Vagina (tissue), 2 donors: ENCODE data around the gene ETV2. TPM values are rescaled to one million over a fixed set of nuclear protein-coding genes. Genes with fewer than 3 reads are reported as not detected.
A peak's percentile ranks its signal among the peaks of the same experiment; 100 is the strongest.

ENCODE experiments used
- DNase-seq, 2 donors: peaks; one replicate each; pipeline ENCODE4 v3.0.0-alpha.2; 2017; ENCODE audit errors: extremely low spot score in 2 of 2
- H3K27ac ChIP-seq: fragments of 200-600 bp; sonication (generic); one replicate; pipeline ENCODE4 v1.5.1; 2019
- H3K27me3 ChIP-seq: fragments of 200-600 bp; sonication (generic); one replicate; pipeline ENCODE4 v1.5.1; 2019
- H3K36me3 ChIP-seq, 2 donors: fragments of 200-600 bp; sonication (generic); one replicate each; pipeline ENCODE4 v1.5.1; 2017 to 2019
- H3K4me1 ChIP-seq: fragments of 200-600 bp; sonication (generic); one replicate; pipeline ENCODE4 v1.5.1; 2019
- H3K4me3 ChIP-seq, 2 donors: fragments of 200-600 bp; sonication (generic); 1 replicate in 1 of 2; 2 replicates in 1 of 2; pipeline ENCODE4 v1.5.1; 2016 to 2019
- H3K9me3 ChIP-seq: fragments of 200-600 bp; sonication (generic); one replicate; pipeline ENCODE4 v1.5.1; 2019
- POLR2A ChIP-seq, 2 donors: fragments of 450-650 bp; IDR thresholded peaks; one replicate each; pipeline ENCODE4 v1.6.1; 2017; ENCODE audit warnings: antibody characterized with exemption in 2 of 2, mild to moderate bottlenecking in 2 of 2, moderate library complexity in 2 of 2
- POLR2AphosphoS5 ChIP-seq, 2 donors: sonication (generic); formaldehyde crosslinking; IDR thresholded peaks; one replicate each; pipeline ENCODE4 v1.9.0; 2017; ENCODE audit warnings: antibody characterized with exemption in 2 of 2, mild to moderate bottlenecking in 2 of 2, low read depth in 1 of 2; ENCODE audit not compliant: insufficient read depth in 1 of 2
- intact Hi-C: fragments of 100-400 bp; cut with DNase I; formaldehyde crosslinking; loops from one replicate; pipeline ENCODE4 v1.15.1; 2023
- total RNA-seq: library from RNA; depleted of rRNA; stranded (reverse); fragments of >200 nt; gene quantifications from one replicate; pipeline ENCODE4 v1.2.3, GENCODE V29; 2016
- TF ChIP-seq, protein P1 (sequence below), 3 experiments: fragments of 450-650 bp in 2 of 3; fragments of 200-600 bp in 1 of 3; sonication (generic) in 1 of 3; IDR thresholded peaks; one replicate each; pipeline ENCODE4 v1.5.1; 2017 to 2019; ENCODE audit warnings: antibody characterized with exemption in 3 of 3, mild to moderate bottlenecking in 2 of 3, moderate library complexity in 2 of 3

Gene ETV2
- total RNA-seq, 1 donor from 2014 or later, result not detected

DNA sequence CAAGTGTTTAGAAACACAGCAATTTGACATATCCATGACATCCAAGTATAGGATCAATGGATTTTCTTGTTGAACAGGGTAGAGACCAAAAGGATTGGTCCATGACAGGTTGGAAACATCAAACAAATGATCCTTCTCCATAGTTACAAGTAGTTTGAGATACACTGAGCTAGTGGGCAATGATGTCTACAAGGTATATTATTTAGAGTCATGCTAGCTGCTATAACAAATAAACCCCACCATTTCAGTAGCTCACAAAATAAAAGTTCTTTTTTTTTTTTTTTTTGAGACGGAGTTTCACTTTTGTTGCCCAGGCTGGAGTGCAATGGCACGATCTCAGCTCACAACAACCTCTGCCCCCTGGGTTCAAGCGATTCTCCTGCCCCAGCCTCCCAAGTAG is 33.9 kb upstream of the ETV2 start:
- TF ChIP-seq POLR2A (IDR thresholded peaks at IDR 0.05) (no peak), POLR2AphosphoS5 (IDR thresholded peaks at IDR 0.05; ENCODE audit: insufficient read depth in 1 of 2, low read depth in 1 of 2) (no peak)
- TF ChIP-seq, protein P1, sequence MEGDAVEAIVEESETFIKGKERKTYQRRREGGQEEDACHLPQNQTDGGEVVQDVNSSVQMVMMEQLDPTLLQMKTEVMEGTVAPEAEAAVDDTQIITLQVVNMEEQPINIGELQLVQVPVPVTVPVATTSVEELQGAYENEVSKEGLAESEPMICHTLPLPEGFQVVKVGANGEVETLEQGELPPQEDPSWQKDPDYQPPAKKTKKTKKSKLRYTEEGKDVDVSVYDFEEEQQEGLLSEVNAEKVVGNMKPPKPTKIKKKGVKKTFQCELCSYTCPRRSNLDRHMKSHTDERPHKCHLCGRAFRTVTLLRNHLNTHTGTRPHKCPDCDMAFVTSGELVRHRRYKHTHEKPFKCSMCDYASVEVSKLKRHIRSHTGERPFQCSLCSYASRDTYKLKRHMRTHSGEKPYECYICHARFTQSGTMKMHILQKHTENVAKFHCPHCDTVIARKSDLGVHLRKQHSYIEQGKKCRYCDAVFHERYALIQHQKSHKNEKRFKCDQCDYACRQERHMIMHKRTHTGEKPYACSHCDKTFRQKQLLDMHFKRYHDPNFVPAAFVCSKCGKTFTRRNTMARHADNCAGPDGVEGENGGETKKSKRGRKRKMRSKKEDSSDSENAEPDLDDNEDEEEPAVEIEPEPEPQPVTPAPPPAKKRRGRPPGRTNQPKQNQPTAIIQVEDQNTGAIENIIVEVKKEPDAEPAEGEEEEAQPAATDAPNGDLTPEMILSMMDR (IDR thresholded peaks at IDR 0.05), result no peak
- no peak for DNase-seq
- no peaks in the 10 kb centered on the region for H3K36me3 ChIP-seq
- H3K9me3 ChIP-seq, result peaks cover 3% of the 10 kb centered on the region
- peaks cover 7% of the 10 kb centered on the region for H3K4me1 ChIP-seq
- H3K27ac ChIP-seq, result no peak overlapping the region
- H3K27me3 ChIP-seq, result no peaks in the 10 kb centered on the region
- intact Hi-C loops, result no loop called here
- H3K4me3 ChIP-seq, result no peak overlapping the region

DNA sequence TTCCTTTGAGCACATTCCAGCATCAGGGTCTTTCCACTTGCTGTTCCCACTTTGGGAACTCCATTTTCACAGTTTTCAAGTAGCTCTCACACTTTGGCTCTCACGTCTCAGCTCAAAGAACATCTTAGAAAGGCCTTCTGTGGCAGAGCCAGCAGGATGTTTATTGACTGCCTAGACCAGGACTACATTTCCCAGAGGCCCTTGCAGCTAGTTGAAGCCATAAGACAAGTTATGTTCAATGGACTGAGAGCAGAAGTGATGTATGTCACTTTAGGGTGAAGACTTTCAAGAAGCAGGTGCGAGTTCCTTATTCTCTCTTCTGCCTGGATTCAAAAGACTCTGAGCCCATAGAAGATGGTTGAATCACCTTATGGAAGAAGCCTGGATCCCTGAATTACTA is 33.3 kb upstream of the ETV2 start:
- Histone ChIP-seq H3K27ac (no peak overlapping the region), H3K4me1 (peaks cover 13% of the 10 kb centered on the region), H3K36me3 (no peaks in the 10 kb centered on the region), H3K9me3 (peaks cover 3% of the 10 kb centered on the region), H3K4me3 (no peak overlapping the region), H3K27me3 (no peaks in the 10 kb centered on the region)
- intact Hi-C loops, result no loop called here
- no peak for DNase-seq
- TF ChIP-seq, protein P1 (IDR thresholded peaks at IDR 0.05), result no peak
- TF ChIP-seq POLR2AphosphoS5 (IDR thresholded peaks at IDR 0.05; ENCODE audit: insufficient read depth in 1 of 2, low read depth in 1 of 2) (no peak), POLR2A (IDR thresholded peaks at IDR 0.05) (no peak)

DNA sequence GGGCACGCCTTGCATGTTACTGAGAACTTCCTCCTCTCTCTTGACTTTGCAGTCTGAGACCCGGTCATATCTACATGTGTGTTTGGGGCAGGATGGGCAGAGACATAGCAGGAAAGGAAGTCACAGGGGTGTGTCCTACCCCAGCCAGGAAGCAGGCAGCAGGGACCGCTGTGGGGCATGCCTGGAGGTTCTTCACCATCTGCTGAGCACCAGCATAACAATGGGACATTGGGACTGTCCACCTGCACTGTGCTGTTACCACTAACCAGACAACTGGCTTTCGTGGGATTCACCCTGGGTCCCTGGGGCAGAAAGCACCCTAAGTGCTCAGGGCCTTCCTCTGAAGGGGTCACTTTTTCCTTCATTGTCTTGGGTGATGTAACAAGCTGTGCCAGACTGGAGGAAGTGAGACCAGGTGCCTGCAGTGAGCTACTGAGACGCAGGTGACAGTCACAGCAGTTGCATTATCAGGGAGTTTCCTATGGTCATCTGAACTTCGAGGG is 31.6 kb upstream of the ETV2 start:
- Histone ChIP-seq H3K4me3 (no peak overlapping the region), H3K27ac (no peak overlapping the region)

DNA sequence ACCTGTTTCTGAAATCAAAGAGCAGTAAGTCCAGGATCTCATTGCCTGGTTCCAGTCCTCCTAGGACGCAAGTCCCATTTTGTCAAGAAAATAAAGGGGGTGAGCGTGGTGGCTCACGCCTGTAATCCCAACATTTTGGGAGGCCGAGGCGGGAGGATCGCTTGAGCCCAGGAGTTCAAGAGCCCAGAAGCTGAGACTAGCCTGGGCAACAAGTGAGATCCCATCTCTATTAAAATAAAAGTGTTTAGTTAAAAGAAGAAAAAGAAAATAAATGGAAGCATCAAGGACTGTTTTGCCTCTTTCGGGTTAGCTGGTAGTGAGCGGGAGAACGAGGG is 29.4 kb upstream of the ETV2 start:
- peaks cover 3% of the 10 kb centered on the region for H3K9me3 ChIP-seq
- peaks cover 16% of the 10 kb centered on the region for H3K4me1 ChIP-seq
- TF ChIP-seq, protein P1 (IDR thresholded peaks at IDR 0.05), result no peak
- TF ChIP-seq POLR2AphosphoS5 (IDR thresholded peaks at IDR 0.05; ENCODE audit: insufficient read depth in 1 of 2, low read depth in 1 of 2) (no peak), POLR2A (IDR thresholded peaks at IDR 0.05) (no peak)
- H3K27me3 ChIP-seq, result no peaks in the 10 kb centered on the region
- H3K27ac ChIP-seq, result peak overlapping the region; percentile 57
- H3K4me3 ChIP-seq, result peak overlapping the region; percentile 56 to 90
- H3K36me3 ChIP-seq, result no peaks in the 10 kb centered on the region
- intact Hi-C loops, result no loop called here
- DNase-seq, result no peak

More for the DNA sequence above, 31.6 kb upstream of the ETV2 start:
- TF ChIP-seq POLR2AphosphoS5 (IDR thresholded peaks at IDR 0.05; ENCODE audit: insufficient read depth in 1 of 2, low read depth in 1 of 2), result no peak
- no peak for TF ChIP-seq POLR2A (IDR thresholded peaks at IDR 0.05)
- TF ChIP-seq, protein P1 (IDR thresholded peaks at IDR 0.05), result no peak
- intact Hi-C loops, result no loop called here
- peaks cover 3% of the 10 kb centered on the region for H3K9me3 ChIP-seq
- H3K27me3 ChIP-seq, result no peaks in the 10 kb centered on the region
- H3K4me1 ChIP-seq, result peaks cover 16% of the 10 kb centered on the region
- DNase-seq, result no peak
- H3K36me3 ChIP-seq, result no peaks in the 10 kb centered on the region

DNA sequence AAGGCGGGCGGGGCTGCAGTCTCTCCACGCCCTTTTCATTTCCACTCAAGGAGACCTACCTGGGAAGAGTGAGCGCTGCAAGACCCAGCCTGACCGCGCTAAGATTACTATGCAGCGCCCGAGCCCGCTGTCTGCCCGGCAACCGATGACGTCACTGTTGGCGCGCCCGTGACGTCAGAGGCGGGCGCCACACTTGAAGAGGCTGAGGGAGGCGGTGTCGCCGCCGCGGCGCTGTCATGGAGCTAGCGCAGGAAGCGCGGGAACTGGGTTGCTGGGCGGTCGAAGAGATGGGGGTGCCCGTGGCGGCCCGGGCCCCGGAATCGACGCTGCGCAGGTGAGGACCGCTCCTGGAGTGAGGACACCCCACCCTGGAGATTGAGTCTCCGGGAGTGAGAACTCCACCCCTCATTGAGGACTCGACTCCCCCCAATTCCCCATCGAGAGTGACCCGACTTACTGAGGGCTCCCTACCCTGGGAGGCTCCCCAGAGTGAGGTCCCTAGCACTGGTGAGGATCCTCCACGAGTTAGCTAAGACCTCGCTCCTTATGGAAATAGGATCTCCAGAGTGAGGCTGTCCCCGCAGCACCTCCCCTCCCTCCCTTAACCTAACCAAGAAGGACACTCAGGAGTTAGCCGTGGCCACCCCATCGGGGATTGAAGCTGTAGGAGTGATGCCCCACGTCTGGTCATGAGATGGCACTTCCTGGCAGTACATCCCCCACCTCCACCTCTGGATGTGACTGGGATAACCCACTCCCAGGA is 28.8 kb upstream of the ETV2 start, which contains the start of gene HAUS5:
TSS of gene HAUS5 (plus strand) at position 177 of the 763 bp plus-strand sequence. CDS start at position 237, 60 bp downstream.
- TF ChIP-seq POLR2A (IDR thresholded peaks at IDR 0.05) (peak in 1 of 2 donors; percentile 34), POLR2AphosphoS5 (IDR thresholded peaks at IDR 0.05; ENCODE audit: insufficient read depth in 1 of 2, low read depth in 1 of 2) (peak; percentile 89)
- TF ChIP-seq, protein P1 (IDR thresholded peaks at IDR 0.05), result peak in 1 of 3 experiments; percentile 12
- intact Hi-C loops, result no loop called here
- no peaks in the 10 kb centered on the region for H3K27me3 ChIP-seq
- H3K9me3 ChIP-seq, result peaks cover 3% of the 10 kb centered on the region
- H3K4me3 ChIP-seq, result peak within 1 kb of the TSS; percentile 56 to 90
- H3K4me1 ChIP-seq, result peaks cover 16% of the 10 kb centered on the region
- peak within 1 kb of the TSS; percentile 57 for H3K27ac ChIP-seq
- no peaks in the 10 kb centered on the region for H3K36me3 ChIP-seq
- DNase-seq, result peak in 1 of 2 donors; percentile 93
